Endothelial cell of umbilical vein (primary cell): ENCODE results near the gene PAFAH2. TPM values are rescaled to one million over a fixed set of nuclear protein-coding genes. Genes with fewer than 3 reads are reported as not detected.

Source experiments
- BruUV-seq: library from RNA; stranded (reverse); fragments of 400-500 nt; replicated peaks from 2 replicates; lab custom pipeline; 2021; lab: Mats Ljungman, UMichigan
- CTCF ChIA-PET: fragments of 300-600, 350-600 bp; sonication (Branson Sonifier 250); formaldehyde crosslinking; loops from one replicate; lab custom pipeline; 2021; ENCODE audit warnings: antibody characterized with exemption, inconsistent platforms; lab: Charles Lee
- POLR2A ChIA-PET: fragments of 300-600, 350-600 bp; sonication (Branson Sonifier 250); formaldehyde crosslinking; loops from one replicate; lab custom pipeline; 2021; ENCODE audit warnings: antibody characterized with exemption, inconsistent platforms; lab: Charles Lee
- DNase-seq: peaks from one replicate; pipeline ENCODE4 v3.0.0-alpha.2; 2011; ENCODE audit warnings: low read depth, low spot score
- FAIRE-seq: peaks from 2 replicates; lab custom pipeline; 2011; peaks lifted over from hg19 to GRCh38; lab: Jason Lieb, UNC
- H2AFZ ChIP-seq: 2 replicates; pipeline ENCODE4 v1.6.0; 2012; ENCODE audit warnings: low read depth, low read length, control low read depth, inconsistent platforms
- H3K27ac ChIP-seq: 2 replicates; pipeline ENCODE4 v1.5.1; 2011; ENCODE audit warnings: low read depth, mild to moderate bottlenecking, control low read depth, low read length, moderate library complexity; ENCODE audit not compliant: insufficient read depth
- H3K27me3 ChIP-seq, 2 experiments: 2 replicates each; pipeline versions ENCODE4 v1.6.0 to v1.6.1; 2011; ENCODE audit warnings: low read length in 2 of 2, mixed read lengths in 1 of 2; ENCODE audit not compliant: control insufficient read depth in 2 of 2, insufficient read depth in 2 of 2
- H3K36me3 ChIP-seq, 2 experiments: 2 replicates in 1 of 2; 3 replicates in 1 of 2; pipeline ENCODE4 v1.5.1; 2011; ENCODE audit warnings: low read length in 2 of 2, mild to moderate bottlenecking in 1 of 2, moderate library complexity in 1 of 2; ENCODE audit not compliant: control insufficient read depth in 2 of 2, insufficient read depth in 2 of 2; ENCODE audit errors: extremely low read depth in 1 of 2
- H3K4me1 ChIP-seq: 3 replicates; pipeline ENCODE4 v1.5.1; 2011; ENCODE audit warnings: mild to moderate bottlenecking, low read length; ENCODE audit not compliant: control insufficient read depth, insufficient read depth; ENCODE audit errors: extremely low read depth
- H3K4me2 ChIP-seq: 2 replicates; pipeline ENCODE4 v1.6.1; 2011; ENCODE audit warnings: low read length, control low read depth, mixed read lengths; ENCODE audit not compliant: insufficient read depth
- H3K4me3 ChIP-seq, 3 experiments: fragments of 200-600 bp in 1 of 3; sonication (generic), shearing (Covaris generic) in 1 of 3; replicated peaks in 1 of 3; 2 replicates each; pipeline ENCODE4 v1.5.1; 2011 to 2016; ENCODE audit warnings: control low read depth in 3 of 3, low read length in 3 of 3, mild to moderate bottlenecking in 2 of 3, inconsistent platforms in 1 of 3, low read depth in 1 of 3, moderate library complexity in 1 of 3; ENCODE audit not compliant: insufficient read depth in 1 of 3
- H3K79me2 ChIP-seq: 2 replicates; pipeline ENCODE4 v1.6.0; 2012; ENCODE audit warnings: low read length, inconsistent platforms; ENCODE audit not compliant: control insufficient read depth, insufficient read depth
- H3K9ac ChIP-seq: replicated peaks from 2 replicates; pipeline ENCODE3; 2011; ENCODE audit warnings: low read length, control low read depth; ENCODE audit not compliant: insufficient read depth; ENCODE audit errors: extremely low read depth
- H3K9me1 ChIP-seq: replicated peaks from 3 replicates; pipeline ENCODE4 v1.6.0; 2011; ENCODE audit warnings: mild to moderate bottlenecking, low read length; ENCODE audit not compliant: control insufficient read depth, insufficient read depth; ENCODE audit errors: extremely low read depth
- H3K9me3 ChIP-seq: replicated peaks from 2 replicates; pipeline ENCODE4 v1.5.1; 2012; ENCODE audit warnings: low read length, inconsistent platforms; ENCODE audit not compliant: control insufficient read depth, insufficient read depth
- H4K20me1 ChIP-seq: replicated peaks from 2 replicates; pipeline ENCODE3; 2011; ENCODE audit warnings: mild to moderate bottlenecking, low read length; ENCODE audit not compliant: control insufficient read depth, insufficient read depth; ENCODE audit errors: extremely low read depth
- CTCF ChIP-seq, 2 donors: IDR thresholded peaks; 1 replicate in 1 of 2; 2 replicates in 1 of 2; pipeline ENCODE4 v1.5.1; 2011; ENCODE audit warnings: low read length in 2 of 2, mild to moderate bottlenecking in 2 of 2, moderate library complexity in 2 of 2, control low read depth in 1 of 2, inconsistent platforms in 1 of 2, low read depth in 1 of 2; ENCODE audit not compliant: insufficient read depth in 1 of 2; ENCODE audit errors: extremely low read depth in 1 of 2
- EZH2 ChIP-seq: IDR thresholded peaks from 2 replicates; pipeline ENCODE4 v1.6.1; 2012; ENCODE audit warnings: borderline replicate concordance, low read depth, mild to moderate bottlenecking, moderate library complexity, low read length, inconsistent platforms; ENCODE audit not compliant: severe bottlenecking
- FOS ChIP-seq: IDR thresholded peaks from 2 replicates; pipeline ENCODE4 v1.6.1; 2011; ENCODE audit warnings: mild to moderate bottlenecking, low read length, moderate library complexity, borderline replicate concordance; ENCODE audit not compliant: insufficient read depth
- GATA2 ChIP-seq: IDR thresholded peaks from 2 replicates; pipeline ENCODE4 v1.7.0; 2011; ENCODE audit warnings: low read depth, mild to moderate bottlenecking, moderate library complexity, mixed read lengths, low read length; ENCODE audit not compliant: insufficient read length, insufficient read depth
- JUN ChIP-seq: IDR thresholded peaks from 2 replicates; pipeline ENCODE4 v1.6.1; 2011; ENCODE audit warnings: borderline replicate concordance, low read depth; ENCODE audit not compliant: insufficient read length, insufficient read depth
- MAX ChIP-seq: IDR thresholded peaks from 2 replicates; pipeline ENCODE4 v1.6.1; 2011; ENCODE audit not compliant: insufficient read depth, insufficient read length
- MYC ChIP-seq: IDR thresholded peaks from one replicate; pipeline ENCODE4 v1.6.1; 2011; ENCODE audit warnings: mild to moderate bottlenecking, low read depth, low read length
- POLR2A ChIP-seq: IDR thresholded peaks from 2 replicates; pipeline ENCODE4 v1.6.1; 2012; ENCODE audit warnings: low read depth, mild to moderate bottlenecking, control low read depth, low read length
- POLR2AphosphoS5 ChIP-seq: IDR thresholded peaks from 2 replicates; pipeline ENCODE4 v1.6.1; 2012; ENCODE audit warnings: low read depth, mild to moderate bottlenecking, control low read depth, low read length, moderate library complexity; ENCODE audit not compliant: insufficient read depth
- dilution Hi-C: fragments of 300-500 bp; cut with MboI; formaldehyde crosslinking; loops from one replicate; pipeline ENCODE4 v1.15.0; 2019; ENCODE audit warnings: low sequenced_read_pairs; ENCODE audit not compliant: extremely low pct_ligation_motif_present
- intact Hi-C: fragments of 100-400 bp; cut with micrococcal nuclease; formaldehyde crosslinking; loops from one replicate; pipeline ENCODE4 v1.10.0; 2022
- polyA plus RNA-seq, 4 experiments: library from polyadenylated mRNA; depleted of rRNA in 3 of 4; stranded (reverse) in 3 of 4; unstranded in 1 of 4; fragments of >200 nt; gene quantifications; 2 replicates each; pipeline versions ENCODE4 v1.2.1 to v1.2.3, GENCODE V29; 2011 to 2012; ENCODE audit warnings: missing spikeins in 1 of 4
- total RNA-seq: library from RNA; stranded (reverse); gene quantifications from 2 replicates; pipeline ENCODE4 v1.2.3, GENCODE V29; 2021

PAFAH2 gene
- total and polyA plus RNA-seq, 2 donors (not counting 3 experiments of a cell fraction or from before 2014, with no cell fraction given): 6.0 to 6.9 TPM

- Histone ChIP-seq H3K79me2 (no peaks in the 10 kb centered on the region), H3K27me3 (peaks cover 50 to 54% of the 10 kb centered on the region in 2 experiments), H3K9me1 (no peaks in the 10 kb centered on the region), H2AFZ (no peak overlapping the region), H3K9ac (no peak overlapping the region), H3K27ac (no peak overlapping the region), H3K9me3 (no peaks in the 10 kb centered on the region), H3K4me2 (no peak overlapping the region), H4K20me1 (no peaks in the 10 kb centered on the region), H3K4me3 (no peak overlapping the region), H3K4me1 (no peaks in the 10 kb centered on the region), H3K36me3 (no peaks in the 10 kb centered on the region)
- no peak for TF ChIP-seq MYC
- TF ChIP-seq EZH2: no peak
- TF ChIP-seq POLR2AphosphoS5: no peak
- no peak for TF ChIP-seq JUN
- TF ChIP-seq GATA2: no peak
- TF ChIP-seq CTCF (IDR thresholded peaks at IDR 0.05; ENCODE audit: extremely low read depth in 1 of 2, insufficient read depth in 1 of 2, low read depth in 1 of 2, low read length in 2 of 2): no peak
- TF ChIP-seq MAX: no peak
- TF ChIP-seq FOS: no peak
- no peak for TF ChIP-seq POLR2A
- DNase-seq (no peak), FAIRE-seq (no peak)
- dilution Hi-C loops (no loop called here), intact Hi-C loops (no loop called here)
- no TSS peak for BruUV-seq
- ChIA-PET CTCF (interaction anchor here (1.0 to 1.3 kb wide), 2 partner anchors 8 to 11 kb away, joined by 5 read pairs; no protein-coding TSS in a partner anchor), POLR2A (no interaction called here)
Observed at GRCh38 chr1:26047278-26047874, 49.5 kb upstream of the PAFAH2 start.
